NCI-H345 (cell line): Measurements from ENCODE around the gene TMEM178B.
A peak's percentile ranks its signal among the peaks of the same experiment; 100 is the strongest.

Experiments used
- DNase-seq: peaks from one replicate; lab custom pipeline; 2025; lab: John Stamatoyannopoulos, UW

The TMEM178B gene

GRCh38 chr7:141468341-141468740 lies 394.5 kb downstream of the TMEM178B start:
- no peak for DNase-seq

- DNase-seq: no peak
Measured at GRCh38 chr7:141475679-141476078, 401.8 kb downstream of the TMEM178B start.

GRCh38 chr7:141477865-141478264 lies 404.0 kb downstream of the TMEM178B start:
- DNase-seq: no peak

GRCh38 chr7:141478845-141479244 lies 405.0 kb downstream of the TMEM178B start:
- no peak for DNase-seq

GRCh38 chr7:141480953-141481352 lies 407.1 kb downstream of the TMEM178B start:
- DNase-seq: no peak

GRCh38 chr7:141481971-141482370 lies 408.1 kb downstream of the TMEM178B start:
- DNase-seq: no peak

GRCh38 chr7:141483044-141483443 lies 409.2 kb downstream of the TMEM178B start:
- DNase-seq: no peak

GRCh38 chr7:141484907-141485306 lies 411.0 kb downstream of the TMEM178B start:
- peak; percentile 59 for DNase-seq

GRCh38 chr7:141486959-141487358 lies 413.1 kb downstream of the TMEM178B start:
- DNase-seq: no peak

- no peak for DNase-seq
Measured at GRCh38 chr7:141490474-141490873, 416.6 kb downstream of the TMEM178B start.

GRCh38 chr7:141495057-141495456 lies 421.2 kb downstream of the TMEM178B start:
- DNase-seq: no peak

- no peak for DNase-seq
Measured at GRCh38 chr7:141497391-141497790, 423.5 kb downstream of the TMEM178B start.

GRCh38 chr7:141500608-141501007 lies 426.7 kb downstream of the TMEM178B start:
- DNase-seq: no peak

GRCh38 chr7:141501451-141501850 lies 427.6 kb downstream of the TMEM178B start:
- DNase-seq: no peak

GRCh38 chr7:141511316-141511675 lies 437.4 kb downstream of the TMEM178B start:
- no peak for DNase-seq

GRCh38 chr7:141511676-141512396 lies 438.0 kb downstream of the TMEM178B start:
- DNase-seq: no peak

GRCh38 chr7:141512597-141512996 lies 438.7 kb downstream of the TMEM178B start:
- no peak for DNase-seq

- no peak for DNase-seq
Measured at GRCh38 chr7:141513720-141514119, 439.9 kb downstream of the TMEM178B start.

GRCh38 chr7:141515941-141516340 lies 442.1 kb downstream of the TMEM178B start:
- no peak for DNase-seq

GRCh38 chr7:141519623-141520022 lies 445.8 kb downstream of the TMEM178B start:
- no peak for DNase-seq

GRCh38 chr7:141522657-141523342 lies 448.9 kb downstream of the TMEM178B start:
- DNase-seq: no peak

GRCh38 chr7:141525973-141526514 lies 452.2 kb downstream of the TMEM178B start:
- no peak for DNase-seq

GRCh38 chr7:141527076-141527475 lies 453.2 kb downstream of the TMEM178B start:
- DNase-seq: no peak
